Stimulated activated CD4-positive, alpha-beta T cell treated with anti-CD3 and anti-CD28 coated beads, Interleukin-12 subunit alpha, Interleukin-12 subunit beta, amount 100 ng/mL, for 4 hours (primary cell): ENCODE results near the gene PIH1D2.
"Not testable (repeated sequence)": the region's sequence is repeated elsewhere in the genome, so short reads cannot be mapped to it uniquely, and the experiment has no call there.

Source experiments
- DNase-seq: peaks from one replicate; pipeline ENCODE4 v3.0.0-alpha.2; 2020

The PIH1D2 gene

DNA sequence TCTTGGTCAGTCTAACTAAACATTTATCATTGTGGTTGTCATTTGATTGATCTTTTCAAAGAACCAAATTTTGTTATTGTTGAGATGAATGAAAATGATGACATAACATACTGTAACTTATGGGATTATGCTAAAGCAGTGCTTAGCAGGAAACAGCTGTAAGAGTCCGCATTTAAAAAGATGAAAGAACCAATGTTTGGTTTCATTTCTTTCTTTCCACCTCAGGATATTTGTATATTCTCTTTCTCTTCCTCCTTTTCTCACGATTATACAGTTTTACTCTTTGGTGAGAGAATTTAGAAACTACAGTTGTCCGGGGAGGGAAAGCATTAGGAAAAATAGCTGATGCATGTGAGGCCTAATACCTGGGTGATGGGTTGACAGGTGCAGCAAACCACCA lies 23.1 kb downstream of the PIH1D2 start:
- no peak for DNase-seq

DNA sequence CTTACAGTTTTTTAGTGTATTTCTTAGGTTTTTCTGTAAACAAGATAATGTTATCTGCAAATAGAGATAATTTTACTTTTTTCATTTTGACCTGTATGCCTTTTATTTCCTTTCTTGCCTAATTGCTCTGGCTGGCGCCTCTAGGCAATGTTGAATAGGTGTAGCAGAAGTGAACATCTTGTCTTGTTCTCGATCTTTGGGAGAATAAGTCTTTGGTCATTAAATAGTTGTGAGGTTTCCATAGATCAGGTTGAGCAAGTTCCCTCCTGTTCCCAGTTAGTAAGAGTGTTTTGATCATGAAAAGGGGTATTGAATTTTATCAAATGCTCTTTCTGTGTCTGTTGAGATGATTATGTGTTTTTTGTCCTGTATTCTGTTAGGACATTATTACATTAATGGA lies 24.0 kb downstream of the PIH1D2 start:
- DNase-seq = no peak

DNA sequence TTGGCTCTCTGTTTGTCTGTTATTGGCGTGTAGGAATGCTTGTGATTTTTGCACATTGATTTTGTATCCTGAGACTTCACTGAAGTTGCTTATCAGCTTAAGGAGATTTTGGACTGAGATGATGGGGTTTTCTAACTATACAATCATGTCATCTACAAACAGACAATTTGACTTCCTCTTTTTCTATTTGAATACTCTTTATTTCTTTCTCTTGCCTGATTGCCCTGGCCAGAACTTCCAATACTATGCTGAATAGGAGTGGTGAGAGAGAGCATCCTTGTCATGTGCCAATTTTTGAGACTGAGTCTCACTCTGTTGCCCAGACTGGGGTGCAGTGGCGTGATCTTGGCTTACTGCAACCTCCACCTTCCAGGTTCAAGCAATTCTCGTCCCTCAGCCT lies 25.6 kb downstream of the PIH1D2 start:
- not testable (repeated sequence) for DNase-seq

DNA sequence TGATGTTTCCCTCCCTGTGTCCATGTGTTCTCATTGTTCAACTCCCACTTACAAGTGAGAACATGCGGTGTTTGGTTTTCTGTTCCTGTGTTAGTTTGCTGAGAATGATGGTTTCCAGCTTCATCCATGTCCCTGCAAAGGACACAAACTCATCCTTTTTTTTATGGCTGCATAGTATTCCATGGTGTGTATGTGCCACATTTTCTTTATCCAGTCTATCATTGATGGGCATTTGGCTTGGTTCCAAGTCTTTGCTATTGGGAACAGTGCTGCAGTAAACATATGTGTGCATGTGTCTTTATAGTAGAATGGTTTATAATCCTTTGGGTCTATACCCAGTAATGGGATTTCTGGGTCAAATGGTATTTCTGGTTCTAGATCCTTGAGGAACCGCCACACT lies 27.2 kb downstream of the PIH1D2 start:
- DNase-seq = not testable (repeated sequence)

DNA sequence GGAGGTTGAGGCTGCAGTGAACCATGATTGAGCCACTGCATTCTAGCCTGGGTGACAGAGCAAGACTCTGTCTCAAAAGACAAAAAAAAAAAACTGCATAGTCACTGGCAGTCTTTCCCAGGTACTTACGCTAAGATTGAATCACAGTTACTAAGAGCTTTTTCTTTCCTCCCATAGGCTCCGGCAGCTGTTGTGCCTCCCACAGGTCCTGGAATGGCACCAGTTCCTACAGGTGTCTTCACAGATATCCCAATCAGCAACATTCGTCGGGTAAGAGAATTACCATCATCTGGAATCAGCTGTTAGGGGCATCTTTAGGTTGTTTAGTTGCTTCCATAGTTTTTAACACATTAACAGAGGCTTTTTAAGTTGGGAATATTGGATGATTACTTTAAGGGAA lies 28.9 kb downstream of the PIH1D2 start:
- no peak for DNase-seq

DNA sequence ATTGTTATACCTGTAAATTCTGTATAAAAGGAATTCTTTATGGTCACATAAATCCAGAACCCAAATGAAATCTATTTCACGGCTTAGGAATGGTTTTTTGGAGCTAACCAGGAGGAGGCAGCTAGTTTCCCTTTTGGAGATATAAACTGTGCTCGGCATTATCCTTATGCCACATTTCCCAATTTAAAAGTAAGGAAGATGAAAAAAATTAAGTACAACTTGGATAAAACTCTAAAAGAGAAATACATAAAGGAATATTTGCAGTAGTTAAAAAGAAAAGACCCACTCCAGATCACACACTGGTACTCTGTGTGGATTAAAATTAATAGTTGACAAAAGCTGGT lies 30.9 kb downstream of the PIH1D2 start:
- DNase-seq = no peak

DNA sequence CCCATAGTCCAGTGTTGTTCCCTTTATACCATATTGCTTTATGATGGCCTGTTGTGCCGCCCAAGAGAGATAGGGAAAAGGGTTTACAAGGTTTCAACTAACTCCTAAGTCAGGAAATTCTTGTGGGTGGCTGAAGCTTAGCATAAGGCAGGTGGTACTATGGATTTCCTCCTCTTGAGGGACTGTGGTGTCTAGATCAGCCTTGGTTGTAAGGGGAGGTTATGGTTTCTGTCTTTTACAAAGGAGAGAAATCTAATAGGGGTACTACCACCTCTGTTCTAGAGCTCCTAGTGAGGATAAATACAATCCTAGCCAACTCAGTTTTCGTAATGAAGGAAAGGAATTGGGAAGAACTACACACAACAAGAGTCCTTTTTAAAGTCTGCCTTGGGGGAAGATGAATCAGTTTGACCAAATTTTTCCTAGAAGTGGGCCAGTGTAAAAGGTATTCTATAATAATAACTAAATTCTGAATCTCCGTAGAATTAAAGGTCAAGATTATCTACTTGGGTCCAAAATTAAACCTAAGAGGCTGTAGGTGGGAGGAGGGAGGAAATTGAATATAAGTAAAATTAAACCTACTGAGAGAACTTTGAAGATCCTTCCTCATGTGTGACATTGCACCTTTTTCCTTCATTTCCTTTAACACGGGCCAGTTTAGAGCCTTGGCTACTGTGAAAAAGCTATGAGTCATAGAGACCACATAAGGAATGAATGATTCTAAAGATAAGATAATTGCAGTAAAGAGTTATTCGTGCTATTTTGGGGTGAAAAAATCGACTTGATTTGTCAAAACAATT lies 31.5 kb downstream of the PIH1D2 start:
- no peak for DNase-seq

DNA sequence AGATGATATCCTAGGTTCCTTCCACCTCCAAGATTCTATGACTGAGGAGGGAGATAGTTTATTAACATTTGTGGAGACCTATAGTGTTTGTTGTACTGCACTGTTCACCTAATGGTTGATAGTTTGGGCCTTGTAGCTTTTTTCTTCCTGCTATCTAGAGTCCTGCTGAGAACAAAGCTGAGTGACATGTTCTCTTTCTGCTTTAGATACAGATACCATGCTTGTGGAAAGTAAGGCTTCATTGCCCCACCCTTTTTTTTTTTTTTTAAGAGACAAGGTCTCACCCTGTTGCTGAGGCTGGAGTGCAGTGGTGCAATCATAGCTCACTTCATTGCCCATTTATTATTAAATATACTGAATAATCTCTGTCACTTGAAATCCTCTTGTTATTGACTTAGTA lies 36.3 kb downstream of the PIH1D2 start:
- no peak for DNase-seq

DNA sequence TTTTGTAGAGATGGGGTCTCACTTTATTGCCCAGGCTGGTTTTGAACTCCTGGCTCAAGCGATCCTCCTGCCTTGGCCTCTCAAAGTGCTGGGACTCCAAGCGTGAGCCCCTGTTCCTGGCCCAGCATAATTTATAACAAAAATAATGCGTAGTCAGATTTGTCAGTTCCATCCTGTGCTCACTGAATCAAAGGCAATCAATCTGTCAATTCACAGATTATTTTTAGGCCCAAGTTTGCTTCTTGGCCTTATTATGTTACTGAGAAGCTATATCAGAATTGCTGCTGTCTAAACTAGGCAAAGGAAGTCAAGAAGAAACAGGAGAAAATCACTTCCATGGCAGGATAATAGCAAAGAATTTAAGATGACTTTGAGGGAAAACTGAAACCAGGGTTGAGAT lies 39.9 kb downstream of the PIH1D2 start:
- no peak for DNase-seq

DNA sequence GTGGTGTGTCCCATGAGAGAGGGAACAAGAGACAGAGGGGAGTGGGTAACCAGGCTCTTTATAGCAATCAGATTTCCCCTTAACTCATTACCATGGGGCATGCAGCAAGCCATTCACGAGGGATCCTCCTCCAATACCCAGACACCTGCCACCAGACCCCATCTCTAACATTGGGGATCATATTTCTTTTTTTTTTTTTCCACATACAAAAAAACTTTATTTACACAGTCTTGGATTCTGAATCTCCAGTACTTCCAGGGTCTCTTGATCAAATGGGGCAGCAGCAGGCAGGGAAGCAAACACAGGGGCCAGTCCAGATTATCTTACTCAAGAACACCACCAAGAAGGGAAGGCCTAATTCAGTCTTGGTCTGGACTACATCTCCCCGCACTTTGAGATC lies 44.4 kb downstream of the PIH1D2 start:
- no peak for DNase-seq

DNA sequence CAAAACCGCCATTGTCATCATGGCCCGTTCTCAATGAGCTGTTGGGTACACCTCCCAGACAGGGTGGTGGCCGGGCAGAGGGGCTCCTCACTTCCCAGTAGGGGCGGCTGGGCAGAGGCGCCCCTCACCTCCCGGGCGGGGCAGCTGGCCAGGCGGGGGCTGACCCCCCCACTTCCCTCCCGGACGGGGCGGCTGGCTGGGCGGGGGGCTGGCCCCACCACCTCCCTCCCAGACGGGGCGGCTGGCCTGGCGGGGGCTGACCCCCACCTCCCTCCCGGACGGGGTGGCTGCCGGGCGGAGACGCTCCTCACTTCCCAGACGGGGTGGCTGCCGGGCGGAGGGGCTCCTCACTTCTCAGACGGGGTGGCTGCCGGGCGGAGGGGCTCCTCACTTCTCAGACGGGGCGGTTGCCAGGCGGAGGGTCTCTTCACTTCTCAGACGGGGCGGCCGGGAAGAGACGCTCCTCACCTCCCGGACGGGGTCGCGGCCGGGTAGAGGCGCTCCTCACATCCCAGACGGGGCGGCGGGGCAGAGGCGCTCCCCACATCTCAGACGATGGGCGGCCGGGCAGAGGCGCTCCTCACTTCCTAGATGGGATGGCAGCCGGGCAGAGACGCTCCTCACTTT lies 46.9 kb downstream of the PIH1D2 start:
- not testable (repeated sequence) for DNase-seq

DNA sequence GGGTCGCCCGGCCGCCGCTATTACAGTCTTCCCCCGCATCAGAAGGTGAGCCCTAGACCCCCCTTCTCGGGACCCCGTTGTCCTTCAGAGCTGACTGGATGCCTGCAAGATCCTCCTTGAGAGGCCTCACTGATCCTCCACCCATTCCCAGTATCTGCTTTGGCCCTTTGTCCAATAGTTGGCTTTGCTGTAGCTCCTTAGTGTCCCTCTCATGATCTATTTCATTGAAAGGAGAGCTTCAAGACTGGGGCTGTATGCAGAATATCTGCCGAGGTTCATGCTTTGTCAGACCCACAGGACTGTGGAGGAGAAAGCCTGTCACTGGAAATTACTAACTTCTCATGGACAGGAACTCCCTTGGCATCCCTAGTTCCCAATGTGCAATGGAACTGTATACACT lies 48.1 kb downstream of the PIH1D2 start:
- DNase-seq = no peak

DNA sequence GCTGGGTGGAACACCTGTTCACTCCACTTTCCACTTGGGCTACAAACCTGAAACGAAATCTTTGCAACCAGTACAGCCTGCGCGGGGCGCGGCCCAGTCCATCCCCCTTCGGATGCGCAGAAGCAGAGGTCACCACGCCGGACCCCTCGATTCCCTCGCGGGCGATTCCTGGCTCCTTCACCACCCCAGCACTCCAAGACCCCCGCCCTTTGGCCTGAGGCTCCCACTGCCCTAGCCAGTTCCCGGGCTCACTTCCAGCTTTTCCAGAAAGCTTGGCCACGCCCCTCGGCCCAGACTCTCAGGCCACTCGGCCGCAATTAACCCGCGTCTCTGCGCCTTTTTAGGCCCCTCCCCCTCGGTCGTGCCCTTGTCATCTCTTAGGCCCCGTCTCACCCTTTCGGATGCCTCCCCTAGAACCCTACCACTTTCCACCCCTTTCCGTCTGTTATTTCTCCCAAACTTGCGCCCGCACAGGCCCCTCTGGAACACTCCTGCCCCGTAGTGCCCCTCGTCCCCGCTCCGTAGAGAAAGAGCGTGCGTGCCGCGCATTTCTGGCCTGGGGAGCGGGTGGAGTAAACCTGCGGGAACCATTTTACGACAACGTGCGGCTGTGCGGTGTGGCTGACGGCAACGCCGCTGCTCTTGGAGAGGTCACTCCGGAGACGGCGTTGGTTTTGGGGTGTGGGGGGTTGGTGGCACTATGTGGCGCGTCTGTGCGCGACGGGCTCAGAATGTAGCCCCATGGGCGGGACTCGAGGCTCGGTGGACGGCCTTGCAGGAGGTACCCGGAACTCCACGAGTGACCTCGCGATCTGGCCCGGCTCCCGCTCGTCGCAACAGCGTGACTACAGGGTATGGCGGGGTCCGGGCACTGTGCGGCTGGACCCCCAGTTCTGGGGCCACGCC lies 48.8 kb downstream of the PIH1D2 start, which contains the start of gene DLAT:
TSS of gene DLAT (plus strand) at position 636 of the 906 bp plus-strand sequence. CDS start at position 701, 65 bp downstream.
- peak; percentile 77 for DNase-seq

DNA sequence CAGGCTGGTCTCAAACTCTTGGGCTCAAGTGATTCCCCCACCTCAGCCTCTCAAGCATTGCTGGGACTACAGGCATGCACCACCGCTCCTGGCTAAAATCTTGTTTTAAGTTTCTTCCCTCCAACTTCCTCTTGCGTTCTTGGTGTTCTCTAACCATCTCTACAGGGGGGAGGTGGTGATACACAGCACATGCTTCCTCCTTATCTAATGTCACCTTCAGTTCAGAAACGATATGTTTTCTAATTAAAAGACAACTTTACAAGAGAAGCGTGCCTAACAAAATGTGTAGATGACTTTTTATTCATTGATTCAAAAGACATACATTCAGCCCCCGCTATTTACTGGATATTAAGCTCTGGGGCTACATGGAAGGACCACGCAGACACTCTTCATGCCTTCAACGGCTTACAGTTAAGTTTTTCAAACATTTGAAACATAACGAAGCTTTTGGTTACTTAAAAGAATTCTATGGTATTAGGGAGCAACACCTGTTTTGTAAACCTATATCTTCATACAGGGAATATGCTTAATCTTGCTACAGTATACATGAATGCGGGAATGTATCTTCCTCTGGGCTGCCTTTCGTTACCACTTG lies 49.5 kb downstream of the PIH1D2 start:
- DNase-seq = no peak

DNA sequence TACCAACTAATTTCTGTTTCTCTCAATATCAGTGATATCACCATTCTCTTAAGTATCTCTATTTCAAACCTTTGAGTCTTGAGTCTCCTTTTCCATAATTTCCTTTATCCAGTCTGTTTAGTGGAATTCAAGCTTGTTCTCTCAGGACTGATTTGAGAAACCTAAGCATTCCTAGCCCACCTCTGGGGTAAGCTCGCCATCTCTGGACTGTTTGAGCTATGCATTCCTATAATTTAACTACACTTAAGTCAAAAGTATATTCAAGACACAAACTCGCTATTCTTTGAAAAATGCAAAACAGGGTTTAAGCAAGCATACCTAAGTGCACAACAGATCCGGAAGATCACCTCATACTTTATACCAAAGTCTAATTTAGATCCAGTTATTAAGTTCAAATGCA lies 50.7 kb downstream of the PIH1D2 start:
- no peak for DNase-seq

DNA sequence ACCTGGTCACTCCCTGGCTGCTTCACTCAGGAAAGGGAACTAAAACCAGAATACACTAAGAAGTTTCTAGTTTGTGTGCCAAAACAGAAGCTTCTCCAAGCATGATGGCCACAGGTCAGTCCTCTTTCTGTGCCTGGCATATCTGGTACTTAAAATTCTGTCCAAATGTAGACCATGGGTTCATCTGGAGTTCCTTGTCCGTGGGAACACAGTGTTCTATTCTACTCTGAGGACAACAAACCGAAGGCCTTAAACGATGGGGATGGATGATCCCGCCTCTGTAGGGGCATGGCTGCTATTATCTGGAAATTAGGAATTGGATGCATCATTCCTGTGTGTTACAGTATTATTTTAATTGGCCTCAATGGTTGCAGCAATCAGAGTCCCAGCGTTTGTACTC lies 54.8 kb downstream of the PIH1D2 start:
- DNase-seq = no peak
